ENCODE measurements around the gene SPINT2.

SPINT2 gene

GRCh38 chr19:38268539-38268938, 4.2 kb downstream of the SPINT2 start:
- no peak for DNase-seq (ENCODE audit: low read depth)

- no peak for DNase-seq (ENCODE audit: low read depth)
Measured at GRCh38 chr19:38270587-38271167, 6.3 kb downstream of the SPINT2 start.

- DNase-seq (ENCODE audit: low read depth): no peak
Measured at GRCh38 chr19:38273499-38273898, 9.1 kb downstream of the SPINT2 start.

- DNase-seq (ENCODE audit: low read depth): no peak
Measured at GRCh38 chr19:38274739-38275138, 10.4 kb downstream of the SPINT2 start.

GRCh38 chr19:38276942-38277517, 12.7 kb downstream of the SPINT2 start:
- no peak for DNase-seq (ENCODE audit: low read depth)

- DNase-seq (ENCODE audit: low read depth): no peak
Measured at GRCh38 chr19:38277549-38277948, 13.2 kb downstream of the SPINT2 start.

GRCh38 chr19:38277969-38278680, 13.8 kb downstream of the SPINT2 start:
- no peak for DNase-seq (ENCODE audit: low read depth)

GRCh38 chr19:38278751-38279150, 14.4 kb downstream of the SPINT2 start:
- DNase-seq (ENCODE audit: low read depth): no peak

GRCh38 chr19:38280030-38280921, 15.9 kb downstream of the SPINT2 start:
- DNase-seq (ENCODE audit: low read depth): no peak

GRCh38 chr19:38281811-38282566, 17.6 kb downstream of the SPINT2 start:
- DNase-seq (ENCODE audit: low read depth): no peak

GRCh38 chr19:38283271-38283670, 18.9 kb downstream of the SPINT2 start:
- no peak for DNase-seq (ENCODE audit: low read depth)

- DNase-seq (ENCODE audit: low read depth): no peak
Measured at GRCh38 chr19:38284422-38284821, 20.0 kb downstream of the SPINT2 start.

- no peak for DNase-seq (ENCODE audit: low read depth)
Measured at GRCh38 chr19:38285567-38285966, 21.2 kb downstream of the SPINT2 start.

GRCh38 chr19:38287604-38288003, 23.2 kb downstream of the SPINT2 start:
- no peak for DNase-seq (ENCODE audit: low read depth)

- no peak for DNase-seq (ENCODE audit: low read depth)
Measured at GRCh38 chr19:38288123-38288855, 23.9 kb downstream of the SPINT2 start.

- DNase-seq (ENCODE audit: low read depth): no peak
Measured at GRCh38 chr19:38289955-38290354, 25.6 kb downstream of the SPINT2 start.

- no peak for DNase-seq (ENCODE audit: low read depth)
Measured at GRCh38 chr19:38290631-38291147, 26.3 kb downstream of the SPINT2 start.

GRCh38 chr19:38291855-38292254, 27.5 kb downstream of the SPINT2 start:
- DNase-seq (ENCODE audit: low read depth): no peak

GRCh38 chr19:38293281-38293680, 28.9 kb downstream of the SPINT2 start:
- no peak for DNase-seq (ENCODE audit: low read depth)

GRCh38 chr19:38294090-38294489, 29.7 kb downstream of the SPINT2 start:
- no peak for DNase-seq (ENCODE audit: low read depth)
